Measurements from ENCODE around the gene HCN2. TPM values are rescaled to one million over a fixed set of nuclear protein-coding genes. Genes with fewer than 3 reads are reported as not detected.
"Not testable (repeated sequence)": the region's sequence is repeated elsewhere in the genome, so short reads cannot be mapped to it uniquely, and the experiment has no call there.

The HCN2 gene
- total RNA-seq, 4 donors from 2014 or later: 0.12 to 0.27 (median 0.21) TPM

- H3K27me3 ChIP-seq: peaks cover 46% of the 10 kb centered on the region
- no peak for TF ChIP-seq POLR2A (IDR thresholded peaks at IDR 0.05)
- TF ChIP-seq, protein P1, sequence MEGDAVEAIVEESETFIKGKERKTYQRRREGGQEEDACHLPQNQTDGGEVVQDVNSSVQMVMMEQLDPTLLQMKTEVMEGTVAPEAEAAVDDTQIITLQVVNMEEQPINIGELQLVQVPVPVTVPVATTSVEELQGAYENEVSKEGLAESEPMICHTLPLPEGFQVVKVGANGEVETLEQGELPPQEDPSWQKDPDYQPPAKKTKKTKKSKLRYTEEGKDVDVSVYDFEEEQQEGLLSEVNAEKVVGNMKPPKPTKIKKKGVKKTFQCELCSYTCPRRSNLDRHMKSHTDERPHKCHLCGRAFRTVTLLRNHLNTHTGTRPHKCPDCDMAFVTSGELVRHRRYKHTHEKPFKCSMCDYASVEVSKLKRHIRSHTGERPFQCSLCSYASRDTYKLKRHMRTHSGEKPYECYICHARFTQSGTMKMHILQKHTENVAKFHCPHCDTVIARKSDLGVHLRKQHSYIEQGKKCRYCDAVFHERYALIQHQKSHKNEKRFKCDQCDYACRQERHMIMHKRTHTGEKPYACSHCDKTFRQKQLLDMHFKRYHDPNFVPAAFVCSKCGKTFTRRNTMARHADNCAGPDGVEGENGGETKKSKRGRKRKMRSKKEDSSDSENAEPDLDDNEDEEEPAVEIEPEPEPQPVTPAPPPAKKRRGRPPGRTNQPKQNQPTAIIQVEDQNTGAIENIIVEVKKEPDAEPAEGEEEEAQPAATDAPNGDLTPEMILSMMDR (IDR thresholded peaks at IDR 0.05): no peak
- TF ChIP-seq EP300 (IDR thresholded peaks at IDR 0.05): no peak
- H3K36me3 ChIP-seq: peaks cover 0 to 55% of the 10 kb centered on the region in 2 donors
- H3K9me3 ChIP-seq: no peaks in the 10 kb centered on the region
- peaks cover 0 to 15% (median 3%) of the 10 kb centered on the region in 3 donors for H3K4me1 ChIP-seq
- WGBS, 2 donors (ENCODE audit: low coverage in 1 of 2): no CpG with 5 or more reads among the region's 27 CpGs
- H3K27ac ChIP-seq: no peak overlapping the region
- no peak for ATAC-seq
- no peak overlapping the region for H3K4me3 ChIP-seq
These were observed 6.3 kb upstream of the HCN2 start for GRCh38 chr19:583198-583967.

- H3K4me1 ChIP-seq: peaks cover 0 to 21% (median 3%) of the 10 kb centered on the region in 3 donors
- H3K9me3 ChIP-seq: no peaks in the 10 kb centered on the region
- peaks cover 51% of the 10 kb centered on the region for H3K27me3 ChIP-seq
- WGBS, 2 donors (ENCODE audit: low coverage in 1 of 2): 75% methylated on average over 2 of the region's 5 CpGs; no CpG with 5 or more reads in 1 of the 2 donors
- H3K27ac ChIP-seq: no peak overlapping the region
- TF ChIP-seq POLR2AphosphoS5 (IDR thresholded peaks at IDR 0.05) (no peak), EP300 (IDR thresholded peaks at IDR 0.05) (no peak), POLR2A (IDR thresholded peaks at IDR 0.05) (no peak)
- TF ChIP-seq, protein P1 (IDR thresholded peaks at IDR 0.05): no peak
- H3K4me3 ChIP-seq: no peak overlapping the region
- H3K36me3 ChIP-seq: peaks cover 0 to 49% of the 10 kb centered on the region in 2 donors
- no peak for ATAC-seq
These were observed 5.8 kb upstream of the HCN2 start for GRCh38 chr19:583968-584239.

- Histone ChIP-seq H3K27ac (no peak overlapping the region), H3K4me3 (no peak overlapping the region), H3K4me1 (peaks cover 0 to 26% (median 6%) of the 10 kb centered on the region in 3 donors), H3K36me3 (peaks cover 0 to 44% of the 10 kb centered on the region in 2 donors), H3K9me3 (no peaks in the 10 kb centered on the region), H3K27me3 (peaks cover 56% of the 10 kb centered on the region)
- TF ChIP-seq POLR2AphosphoS5 (IDR thresholded peaks at IDR 0.05) (no peak), POLR2A (IDR thresholded peaks at IDR 0.05) (no peak), EP300 (IDR thresholded peaks at IDR 0.05) (no peak)
- TF ChIP-seq, protein P1 (IDR thresholded peaks at IDR 0.05): peak in 3 of 4 experiments; percentile 63 to 81 (median 73)
- peak; percentile 35 for ATAC-seq
- WGBS, 2 donors (ENCODE audit: low coverage in 1 of 2): 8 to 9% methylated on average over 2 to 9 of the region's 38 CpGs
These were observed 5.3 kb upstream of the HCN2 start for GRCh38 chr19:584240-585001.

DNA sequence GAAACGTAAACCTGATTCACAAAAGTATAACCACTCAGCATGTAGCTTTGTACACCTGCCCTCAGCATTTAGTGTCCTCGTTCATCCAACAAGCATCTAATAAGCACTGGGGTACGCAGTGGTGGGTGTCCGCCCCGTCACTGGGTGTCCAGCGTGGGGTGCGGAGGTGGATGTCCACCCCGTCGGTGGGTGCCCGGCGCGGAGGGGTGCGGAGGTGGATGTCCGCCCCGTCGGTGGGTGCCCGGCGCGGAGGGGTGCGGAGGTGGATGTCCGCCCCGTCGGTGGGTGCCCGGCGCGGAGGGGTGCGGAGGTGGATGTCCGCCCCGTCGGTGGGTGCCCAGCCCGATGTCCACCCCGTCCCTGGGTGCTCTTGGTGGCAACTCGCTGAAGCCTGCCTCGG, 4.5 kb upstream of the HCN2 start:
- H3K4me1 ChIP-seq: peaks cover 0 to 28% (median 7%) of the 10 kb centered on the region in 3 donors
- peaks cover 59% of the 10 kb centered on the region for H3K27me3 ChIP-seq
- H3K9me3 ChIP-seq, H3K4me3 ChIP-seq, H3K27ac ChIP-seq, ATAC-seq: not testable (repeated sequence)
- peaks cover 0 to 37% of the 10 kb centered on the region in 2 donors for H3K36me3 ChIP-seq
- WGBS, 2 donors (ENCODE audit: low coverage in 1 of 2): 73% methylated on average over 12 of the region's 34 CpGs; no CpG with 5 or more reads in 1 of the 2 donors

DNA sequence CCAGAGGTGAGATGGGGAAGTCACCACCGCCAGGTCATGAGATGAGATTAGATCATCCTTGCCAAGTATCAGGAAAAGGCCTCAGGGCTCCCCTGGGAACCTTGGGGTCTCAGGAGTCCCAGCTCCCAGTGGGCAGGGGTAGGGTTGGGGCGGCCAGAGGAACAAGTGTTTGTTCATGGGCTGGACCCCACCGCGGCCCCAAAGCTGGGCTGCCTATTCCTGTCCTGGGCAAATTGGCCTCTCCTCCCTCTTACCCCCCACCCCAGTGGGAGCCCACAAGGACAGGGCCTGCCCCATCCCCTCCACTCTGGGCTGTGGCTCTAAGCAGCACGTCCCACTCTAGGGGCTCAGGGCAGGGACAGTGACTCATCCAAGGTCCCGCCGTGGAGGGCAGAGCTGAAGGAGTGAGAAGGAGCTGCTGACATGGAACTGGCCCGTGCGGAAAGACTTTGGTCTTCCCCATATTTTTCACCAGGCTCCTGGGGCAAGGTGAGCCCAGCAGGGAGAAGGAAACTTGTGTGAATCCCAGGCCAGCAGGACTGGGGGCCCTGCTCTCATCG, 4.0 kb upstream of the HCN2 start:
- TF ChIP-seq, protein P1 (IDR thresholded peaks at IDR 0.05): no peak
- TF ChIP-seq POLR2AphosphoS5 (IDR thresholded peaks at IDR 0.05) (no peak), POLR2A (IDR thresholded peaks at IDR 0.05) (no peak), EP300 (IDR thresholded peaks at IDR 0.05) (no peak)
- WGBS, 2 donors (ENCODE audit: low coverage in 1 of 2): 74% methylated on average over 3 of the region's 10 CpGs; no CpG with 5 or more reads in 1 of the 2 donors

More for the DNA sequence above, 4.0 kb upstream of the HCN2 start:
- no peak for ATAC-seq
- H3K9me3 ChIP-seq: peaks cover 0 to 1% (median 0%) of the 10 kb centered on the region in 3 donors
- H3K27me3 ChIP-seq: peaks cover 64% of the 10 kb centered on the region
- H3K27ac ChIP-seq: no peak overlapping the region
- H3K36me3 ChIP-seq: peaks cover 0 to 32% of the 10 kb centered on the region in 2 donors
- H3K4me3 ChIP-seq: no peak overlapping the region
- peaks cover 0 to 32% (median 7%) of the 10 kb centered on the region in 3 donors for H3K4me1 ChIP-seq
